Vagina (tissue), 2 donors: Measurements from ENCODE around the gene FBXL17. TPM values are rescaled to one million over a fixed set of nuclear protein-coding genes. Genes with fewer than 3 reads are reported as not detected.

Experiments used
- DNase-seq, 2 donors: peaks; one replicate each; pipeline ENCODE4 v3.0.0-alpha.2; 2017; ENCODE audit errors: extremely low spot score in 2 of 2
- H3K27ac ChIP-seq: fragments of 200-600 bp; sonication (generic); one replicate; pipeline ENCODE4 v1.5.1; 2019
- H3K27me3 ChIP-seq: fragments of 200-600 bp; sonication (generic); one replicate; pipeline ENCODE4 v1.5.1; 2019
- H3K36me3 ChIP-seq, 2 donors: fragments of 200-600 bp; sonication (generic); one replicate each; pipeline ENCODE4 v1.5.1; 2017 to 2019
- H3K4me1 ChIP-seq: fragments of 200-600 bp; sonication (generic); one replicate; pipeline ENCODE4 v1.5.1; 2019
- H3K4me3 ChIP-seq, 2 donors: fragments of 200-600 bp; sonication (generic); 1 replicate in 1 of 2; 2 replicates in 1 of 2; pipeline ENCODE4 v1.5.1; 2016 to 2019
- H3K9me3 ChIP-seq: fragments of 200-600 bp; sonication (generic); one replicate; pipeline ENCODE4 v1.5.1; 2019
- POLR2A ChIP-seq, 2 donors: fragments of 450-650 bp; IDR thresholded peaks; one replicate each; pipeline ENCODE4 v1.6.1; 2017; ENCODE audit warnings: antibody characterized with exemption in 2 of 2, mild to moderate bottlenecking in 2 of 2, moderate library complexity in 2 of 2
- POLR2AphosphoS5 ChIP-seq, 2 donors: sonication (generic); formaldehyde crosslinking; IDR thresholded peaks; one replicate each; pipeline ENCODE4 v1.9.0; 2017; ENCODE audit warnings: antibody characterized with exemption in 2 of 2, mild to moderate bottlenecking in 2 of 2, low read depth in 1 of 2; ENCODE audit not compliant: insufficient read depth in 1 of 2
- intact Hi-C: fragments of 100-400 bp; cut with DNase I; formaldehyde crosslinking; loops from one replicate; pipeline ENCODE4 v1.15.1; 2023
- total RNA-seq: library from RNA; depleted of rRNA; stranded (reverse); fragments of >200 nt; gene quantifications from one replicate; pipeline ENCODE4 v1.2.3, GENCODE V29; 2016
- TF ChIP-seq, protein P1 (sequence below), 3 experiments: fragments of 450-650 bp in 2 of 3; fragments of 200-600 bp in 1 of 3; sonication (generic) in 1 of 3; IDR thresholded peaks; one replicate each; pipeline ENCODE4 v1.5.1; 2017 to 2019; ENCODE audit warnings: antibody characterized with exemption in 3 of 3, mild to moderate bottlenecking in 2 of 3, moderate library complexity in 2 of 3

The FBXL17 gene
- total RNA-seq, 1 donor from 2014 or later: 15.0 TPM

DNA sequence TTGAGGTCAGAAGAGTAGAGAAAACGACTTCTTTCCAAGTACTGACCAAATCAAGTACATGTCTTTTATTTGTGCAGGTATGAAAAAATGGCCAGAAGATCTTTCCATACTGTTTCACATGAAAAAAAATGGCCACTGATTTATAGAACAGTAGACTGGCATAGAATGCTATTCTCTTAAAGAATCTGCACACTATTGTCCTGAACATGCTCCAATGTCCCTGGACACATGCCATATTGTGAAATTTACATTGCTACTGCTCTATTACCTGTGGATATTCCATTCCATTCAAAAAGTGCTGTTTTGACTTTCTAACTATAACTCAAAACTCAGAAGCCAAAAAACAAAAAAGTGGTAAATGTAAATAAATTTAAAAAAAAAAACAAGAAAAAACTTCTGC is 60.6 kb downstream of the FBXL17 start:
- Histone ChIP-seq H3K9me3 (no peaks in the 10 kb centered on the region), H3K36me3 (no peaks in the 10 kb centered on the region), H3K27me3 (no peaks in the 10 kb centered on the region), H3K27ac (no peak overlapping the region), H3K4me3 (no peak overlapping the region), H3K4me1 (no peaks in the 10 kb centered on the region)
- TF ChIP-seq POLR2A (IDR thresholded peaks at IDR 0.05) (no peak), POLR2AphosphoS5 (IDR thresholded peaks at IDR 0.05; ENCODE audit: insufficient read depth in 1 of 2, low read depth in 1 of 2) (no peak)
- TF ChIP-seq, protein P1, sequence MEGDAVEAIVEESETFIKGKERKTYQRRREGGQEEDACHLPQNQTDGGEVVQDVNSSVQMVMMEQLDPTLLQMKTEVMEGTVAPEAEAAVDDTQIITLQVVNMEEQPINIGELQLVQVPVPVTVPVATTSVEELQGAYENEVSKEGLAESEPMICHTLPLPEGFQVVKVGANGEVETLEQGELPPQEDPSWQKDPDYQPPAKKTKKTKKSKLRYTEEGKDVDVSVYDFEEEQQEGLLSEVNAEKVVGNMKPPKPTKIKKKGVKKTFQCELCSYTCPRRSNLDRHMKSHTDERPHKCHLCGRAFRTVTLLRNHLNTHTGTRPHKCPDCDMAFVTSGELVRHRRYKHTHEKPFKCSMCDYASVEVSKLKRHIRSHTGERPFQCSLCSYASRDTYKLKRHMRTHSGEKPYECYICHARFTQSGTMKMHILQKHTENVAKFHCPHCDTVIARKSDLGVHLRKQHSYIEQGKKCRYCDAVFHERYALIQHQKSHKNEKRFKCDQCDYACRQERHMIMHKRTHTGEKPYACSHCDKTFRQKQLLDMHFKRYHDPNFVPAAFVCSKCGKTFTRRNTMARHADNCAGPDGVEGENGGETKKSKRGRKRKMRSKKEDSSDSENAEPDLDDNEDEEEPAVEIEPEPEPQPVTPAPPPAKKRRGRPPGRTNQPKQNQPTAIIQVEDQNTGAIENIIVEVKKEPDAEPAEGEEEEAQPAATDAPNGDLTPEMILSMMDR (IDR thresholded peaks at IDR 0.05): no peak
- no peak for DNase-seq
- intact Hi-C loops: no loop called here

DNA sequence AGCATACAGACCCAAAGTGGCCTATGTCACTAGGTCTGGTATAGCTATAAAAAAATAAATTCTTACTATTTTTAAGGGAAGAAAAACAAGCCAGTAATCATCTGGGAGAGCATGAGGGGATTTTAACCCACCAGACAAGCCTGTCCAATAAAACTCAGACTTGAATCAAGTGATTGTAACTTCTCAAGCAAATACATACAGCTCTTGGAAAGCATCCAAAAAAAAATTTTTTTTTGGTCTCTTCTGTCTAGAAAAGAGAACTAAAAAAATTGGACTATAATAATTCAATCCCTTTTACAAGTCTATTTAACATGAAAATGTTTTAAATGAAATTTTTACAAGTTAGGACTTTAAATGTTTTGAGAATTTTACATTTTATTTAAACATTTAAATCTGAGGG is 61.7 kb downstream of the FBXL17 start:
- intact Hi-C loops: no loop called here
- H3K27ac ChIP-seq: no peak overlapping the region
- H3K27me3 ChIP-seq: no peaks in the 10 kb centered on the region
- H3K9me3 ChIP-seq: no peaks in the 10 kb centered on the region
- H3K4me3 ChIP-seq: no peak overlapping the region
- H3K36me3 ChIP-seq: no peaks in the 10 kb centered on the region
- no peaks in the 10 kb centered on the region for H3K4me1 ChIP-seq
- no peak for DNase-seq
- TF ChIP-seq POLR2AphosphoS5 (IDR thresholded peaks at IDR 0.05; ENCODE audit: insufficient read depth in 1 of 2, low read depth in 1 of 2): no peak
- TF ChIP-seq, protein P1 (IDR thresholded peaks at IDR 0.05): no peak
- TF ChIP-seq POLR2A (IDR thresholded peaks at IDR 0.05): no peak

DNA sequence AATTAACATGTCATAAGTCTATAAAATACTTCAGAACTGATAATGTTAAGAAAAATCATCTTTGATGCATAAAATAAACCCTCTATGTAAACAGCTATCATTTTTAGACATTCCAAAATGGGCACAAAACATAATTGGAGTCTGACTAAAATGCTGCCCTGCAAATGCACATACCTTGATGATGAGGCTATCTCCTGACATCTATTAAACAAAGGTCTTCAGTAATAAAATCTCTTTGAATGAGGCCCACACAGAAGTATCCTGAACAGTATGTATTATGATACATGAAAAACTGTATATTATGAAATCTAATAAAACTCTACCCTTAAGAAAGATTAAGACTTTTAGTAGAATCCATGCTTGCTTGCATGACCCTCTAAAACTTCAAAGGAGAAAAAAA is 66.1 kb downstream of the FBXL17 start:
- no peaks in the 10 kb centered on the region for H3K9me3 ChIP-seq
- TF ChIP-seq, protein P1 (IDR thresholded peaks at IDR 0.05): no peak
- no peak for TF ChIP-seq POLR2AphosphoS5 (IDR thresholded peaks at IDR 0.05; ENCODE audit: insufficient read depth in 1 of 2, low read depth in 1 of 2)
- TF ChIP-seq POLR2A (IDR thresholded peaks at IDR 0.05): no peak
- H3K4me1 ChIP-seq: no peaks in the 10 kb centered on the region
- no peak overlapping the region for H3K27ac ChIP-seq
- H3K36me3 ChIP-seq: no peaks in the 10 kb centered on the region
- no peak for DNase-seq
- no peak overlapping the region for H3K4me3 ChIP-seq
- no peaks in the 10 kb centered on the region for H3K27me3 ChIP-seq
- intact Hi-C loops: no loop called here

DNA sequence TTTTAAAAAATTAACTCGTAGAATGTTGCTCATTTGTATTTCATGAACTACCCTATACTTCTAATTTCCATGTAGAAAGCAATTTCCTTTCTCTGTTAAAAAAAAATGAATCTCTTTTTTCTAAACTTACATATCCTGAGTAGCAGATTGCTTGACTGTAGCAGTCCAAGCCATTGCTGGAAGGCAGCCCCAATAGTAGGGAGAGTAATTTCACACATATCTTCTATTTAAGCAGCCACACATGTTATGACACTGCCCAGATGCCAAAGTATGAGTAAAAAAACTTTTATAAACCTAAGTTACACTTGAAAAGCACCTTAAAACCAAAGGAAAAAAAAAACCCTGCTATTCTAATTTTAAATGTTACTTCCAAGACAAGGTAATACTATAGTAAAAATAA is 69.6 kb downstream of the FBXL17 start:
- no peaks in the 10 kb centered on the region for H3K9me3 ChIP-seq
- no peak for TF ChIP-seq POLR2AphosphoS5 (IDR thresholded peaks at IDR 0.05; ENCODE audit: insufficient read depth in 1 of 2, low read depth in 1 of 2)
- TF ChIP-seq POLR2A (IDR thresholded peaks at IDR 0.05): no peak
- TF ChIP-seq, protein P1 (IDR thresholded peaks at IDR 0.05): no peak
- H3K27ac ChIP-seq: no peak overlapping the region
- H3K27me3 ChIP-seq: no peaks in the 10 kb centered on the region
- intact Hi-C loops: no loop called here
- no peak overlapping the region for H3K4me3 ChIP-seq
- H3K36me3 ChIP-seq: no peaks in the 10 kb centered on the region
- DNase-seq: no peak
- no peaks in the 10 kb centered on the region for H3K4me1 ChIP-seq

DNA sequence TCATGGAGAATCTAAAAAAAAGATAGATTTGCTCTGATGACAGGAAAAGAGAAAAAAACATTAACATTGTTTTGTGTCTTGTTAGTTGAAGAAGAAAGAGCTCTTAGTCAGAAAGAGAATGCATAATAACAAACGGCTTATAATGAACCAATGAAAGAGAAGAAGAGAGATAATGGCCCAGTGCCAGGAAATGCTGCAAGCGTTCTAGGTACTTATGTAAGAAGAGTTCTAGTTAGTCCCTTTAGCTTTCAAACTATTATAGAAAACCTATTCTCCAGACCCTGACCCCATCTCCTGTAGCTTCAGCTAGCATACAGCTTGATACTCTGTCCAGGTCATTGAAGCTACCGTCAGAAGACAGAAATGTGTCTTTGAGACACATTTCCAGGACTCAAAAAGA is 70.2 kb downstream of the FBXL17 start:
- intact Hi-C loops: no loop called here
- Histone ChIP-seq H3K27me3 (no peaks in the 10 kb centered on the region), H3K9me3 (no peaks in the 10 kb centered on the region), H3K4me1 (no peaks in the 10 kb centered on the region), H3K36me3 (no peaks in the 10 kb centered on the region), H3K4me3 (no peak overlapping the region), H3K27ac (no peak overlapping the region)
- no peak for DNase-seq
- TF ChIP-seq POLR2AphosphoS5 (IDR thresholded peaks at IDR 0.05; ENCODE audit: insufficient read depth in 1 of 2, low read depth in 1 of 2) (no peak), POLR2A (IDR thresholded peaks at IDR 0.05) (no peak)
- TF ChIP-seq, protein P1 (IDR thresholded peaks at IDR 0.05): no peak
